IPS DF 6.9 (cell line): Measurements from ENCODE around the gene GLI2.

Experiments
- DNase-seq: peaks from one replicate; pipeline ENCODE4 v3.0.0-alpha.2; 2013; ENCODE audit warnings: low read depth, low spot score
- H3K27ac ChIP-seq: one replicate; pipeline ENCODE4 v1.5.1; 2013; ENCODE audit warnings: low read length, control low read depth
- H3K27me3 ChIP-seq: 2 replicates; pipeline ENCODE4 v1.6.1; 2013; ENCODE audit warnings: mild to moderate bottlenecking, low read length; ENCODE audit not compliant: control insufficient read depth, insufficient read depth
- H3K36me3 ChIP-seq: 2 replicates; pipeline ENCODE4 v1.6.1; 2013; ENCODE audit warnings: low read length; ENCODE audit not compliant: control insufficient read depth, insufficient read depth
- H3K4me1 ChIP-seq: 2 replicates; pipeline ENCODE4 v1.6.1; 2013; ENCODE audit warnings: low read length; ENCODE audit not compliant: control insufficient read depth, insufficient read depth
- H3K4me3 ChIP-seq: 2 replicates; pipeline ENCODE4 v1.5.1; 2013; ENCODE audit warnings: mild to moderate bottlenecking, low read length
- H3K9me3 ChIP-seq: 2 replicates; pipeline ENCODE4 v1.6.1; 2013; ENCODE audit warnings: low read length, inconsistent platforms; ENCODE audit not compliant: control insufficient read depth, insufficient read depth
- WGBS: extraction: QIAGEN DNeasy Blood & Tissue Kit; methylation state at CpG from one replicate; pipeline ENCODE4 v1.1.7; 2013; ENCODE audit warnings: mixed read lengths, missing lambda C conversion rate; ENCODE audit not compliant: insufficient read length, insufficient coverage; 5-methylcytosine and 5-hydroxymethylcytosine counted together

Gene GLI2

GRCh38 chr2:120700659-120701058 lies 35.0 kb upstream of the GLI2 start:
- no peak for DNase-seq
- Histone ChIP-seq H3K27me3 (no peaks in the 10 kb centered on the region; the same call in 1 of the 2 replicates), H3K4me3 (no peak overlapping the region), H3K36me3 (no peaks in the 10 kb centered on the region), H3K27ac (no peak overlapping the region), H3K4me1 (peaks cover 9% of the 10 kb centered on the region), H3K9me3 (no peaks in the 10 kb centered on the region)
- no CpG with 5 or more reads among the region's 4 CpGs for WGBS

- no peak overlapping the region for H3K27ac ChIP-seq
- no peaks in the 10 kb centered on the region; the same call in 1 of the 2 replicates for H3K27me3 ChIP-seq
- H3K9me3 ChIP-seq: no peaks in the 10 kb centered on the region
- H3K4me3 ChIP-seq: no peak overlapping the region
- DNase-seq: no peak
- H3K36me3 ChIP-seq: no peaks in the 10 kb centered on the region
- WGBS: no CpG with 5 or more reads among the region's 7 CpGs
- H3K4me1 ChIP-seq: peaks cover 8% of the 10 kb centered on the region
These were observed 34.6 kb upstream of the GLI2 start for GRCh38 chr2:120701096-120701495.

GRCh38 chr2:120701499-120701898 lies 34.2 kb upstream of the GLI2 start:
- Histone ChIP-seq H3K9me3 (no peaks in the 10 kb centered on the region), H3K4me3 (no peak overlapping the region), H3K27me3 (no peaks in the 10 kb centered on the region), H3K27ac (no peak overlapping the region), H3K36me3 (no peaks in the 10 kb centered on the region), H3K4me1 (peaks cover 6% of the 10 kb centered on the region)
- WGBS: no CpG with 5 or more reads among the region's 3 CpGs
- DNase-seq: no peak

- H3K4me3 ChIP-seq: no peak overlapping the region
- H3K36me3 ChIP-seq: no peaks in the 10 kb centered on the region
- H3K9me3 ChIP-seq: no peaks in the 10 kb centered on the region
- WGBS: no CpG with 5 or more reads among the region's 7 CpGs
- no peak for DNase-seq
- peaks cover 6% of the 10 kb centered on the region for H3K4me1 ChIP-seq
- no peaks in the 10 kb centered on the region for H3K27me3 ChIP-seq
- no peak overlapping the region for H3K27ac ChIP-seq
These were observed 33.6 kb upstream of the GLI2 start for GRCh38 chr2:120702061-120702460.

GRCh38 chr2:120702801-120703200 lies 32.9 kb upstream of the GLI2 start:
- H3K9me3 ChIP-seq: no peaks in the 10 kb centered on the region
- H3K27me3 ChIP-seq: no peaks in the 10 kb centered on the region
- no peak overlapping the region for H3K4me3 ChIP-seq
- H3K4me1 ChIP-seq: peaks cover 6% of the 10 kb centered on the region
- DNase-seq: no peak
- H3K27ac ChIP-seq: no peak overlapping the region
- WGBS: no CpG with 5 or more reads among the region's 13 CpGs
- no peaks in the 10 kb centered on the region for H3K36me3 ChIP-seq

- WGBS: no CpG with 5 or more reads among the region's 4 CpGs
- no peak overlapping the region for H3K27ac ChIP-seq
These were observed 32.2 kb upstream of the GLI2 start for GRCh38 chr2:120703330-120703994.

GRCh38 chr2:120704696-120705095 lies 31.0 kb upstream of the GLI2 start:
- DNase-seq: no peak
- WGBS: no CpG with 5 or more reads among the region's 2 CpGs
- Histone ChIP-seq H3K27me3 (no peaks in the 10 kb centered on the region), H3K36me3 (no peaks in the 10 kb centered on the region), H3K27ac (no peak overlapping the region), H3K4me1 (peaks cover 4% of the 10 kb centered on the region), H3K9me3 (no peaks in the 10 kb centered on the region), H3K4me3 (no peak overlapping the region)

More at GRCh38 chr2:120703330-120703994, 32.2 kb upstream of the GLI2 start:
- H3K9me3 ChIP-seq: no peaks in the 10 kb centered on the region
- H3K27me3 ChIP-seq: no peaks in the 10 kb centered on the region
- H3K4me1 ChIP-seq: peaks cover 6% of the 10 kb centered on the region
- DNase-seq: no peak
- H3K4me3 ChIP-seq: no peak overlapping the region
- H3K36me3 ChIP-seq: no peaks in the 10 kb centered on the region

GRCh38 chr2:120707816-120708215 lies 27.9 kb upstream of the GLI2 start:
- H3K27me3 ChIP-seq: peaks cover 2% of the 10 kb centered on the region; the same call in 1 of the 2 replicates
- no CpG with 5 or more reads among the region's 3 CpGs for WGBS
- H3K36me3 ChIP-seq: no peaks in the 10 kb centered on the region
- H3K4me1 ChIP-seq: peaks cover 4% of the 10 kb centered on the region
- no peak overlapping the region for H3K27ac ChIP-seq
- no peaks in the 10 kb centered on the region for H3K9me3 ChIP-seq
- no peak overlapping the region for H3K4me3 ChIP-seq
- DNase-seq: no peak

- Histone ChIP-seq H3K27ac (no peak overlapping the region), H3K4me3 (no peak overlapping the region), H3K4me1 (peaks cover 4% of the 10 kb centered on the region), H3K27me3 (peaks cover 2% of the 10 kb centered on the region; the same call in 1 of the 2 replicates), H3K36me3 (no peaks in the 10 kb centered on the region), H3K9me3 (no peaks in the 10 kb centered on the region)
- DNase-seq: no peak
- no CpG with 5 or more reads among the region's 14 CpGs for WGBS
These were observed 26.6 kb upstream of the GLI2 start for GRCh38 chr2:120708944-120709607.

- H3K27ac ChIP-seq: no peak overlapping the region
- no peak overlapping the region for H3K4me3 ChIP-seq
- no peak for DNase-seq
- H3K4me1 ChIP-seq: peaks cover 4% of the 10 kb centered on the region
- peaks cover 2% of the 10 kb centered on the region; the same call in 1 of the 2 replicates for H3K27me3 ChIP-seq
- no CpG with 5 or more reads among the region's 5 CpGs for WGBS
- no peaks in the 10 kb centered on the region for H3K36me3 ChIP-seq
- no peaks in the 10 kb centered on the region for H3K9me3 ChIP-seq
These were observed 26.0 kb upstream of the GLI2 start for GRCh38 chr2:120709608-120710041.
